IPS-20b (cell line): ENCODE data around the gene STARD13.

Experiments used
- H3K27ac ChIP-seq: one replicate; pipeline ENCODE4 v1.5.1; 2013; ENCODE audit warnings: low read length
- H3K27me3 ChIP-seq: 2 replicates; pipeline ENCODE4 v1.6.1; 2013; ENCODE audit warnings: mild to moderate bottlenecking, low read length, inconsistent platforms; ENCODE audit not compliant: insufficient read depth
- H3K36me3 ChIP-seq: 2 replicates; pipeline ENCODE4 v1.6.1; 2013; ENCODE audit warnings: low read depth, mild to moderate bottlenecking, inconsistent platforms, low read length, moderate library complexity; ENCODE audit not compliant: insufficient read depth
- H3K4me1 ChIP-seq: 2 replicates; pipeline ENCODE4 v1.6.1; 2013; ENCODE audit warnings: mild to moderate bottlenecking, control low read depth, inconsistent platforms, low read length, moderate library complexity; ENCODE audit not compliant: insufficient read depth
- H3K4me3 ChIP-seq: 2 replicates; pipeline ENCODE4 v1.5.1; 2013; ENCODE audit warnings: mild to moderate bottlenecking, low read length, inconsistent platforms
- H3K9ac ChIP-seq: 2 replicates; pipeline ENCODE4 v1.6.1; 2013; ENCODE audit warnings: low read depth, mild to moderate bottlenecking, inconsistent platforms, low read length, moderate library complexity
- H3K9me3 ChIP-seq: 2 replicates; pipeline ENCODE4 v1.6.1; 2013; ENCODE audit warnings: mild to moderate bottlenecking, low read depth, low read length, inconsistent platforms; ENCODE audit not compliant: insufficient read depth

STARD13 gene

GRCh38 chr13:33139780-33140535 is 145.6 kb downstream of the STARD13 start:
- Histone ChIP-seq H3K4me3 (no peak overlapping the region), H3K27ac (no peak overlapping the region), H3K4me1 (no peaks in the 10 kb centered on the region), H3K9ac (no peak overlapping the region), H3K36me3 (no peaks in the 10 kb centered on the region), H3K27me3 (no peaks in the 10 kb centered on the region), H3K9me3 (peaks cover 4% of the 10 kb centered on the region; the same call in 1 of the 2 replicates)

GRCh38 chr13:33139184-33139583 is 146.4 kb downstream of the STARD13 start:
- H3K27ac ChIP-seq = no peak overlapping the region
- peaks cover 4% of the 10 kb centered on the region; the same call in 1 of the 2 replicates for H3K9me3 ChIP-seq
- no peaks in the 10 kb centered on the region for H3K27me3 ChIP-seq
- no peaks in the 10 kb centered on the region for H3K4me1 ChIP-seq
- no peak overlapping the region for H3K4me3 ChIP-seq
- no peak overlapping the region for H3K9ac ChIP-seq
- H3K36me3 ChIP-seq = no peaks in the 10 kb centered on the region

- Histone ChIP-seq H3K9ac (no peak overlapping the region), H3K9me3 (peaks cover 4% of the 10 kb centered on the region; the same call in 1 of the 2 replicates), H3K36me3 (no peaks in the 10 kb centered on the region), H3K4me1 (no peaks in the 10 kb centered on the region), H3K27ac (no peak overlapping the region), H3K4me3 (no peak overlapping the region), H3K27me3 (no peaks in the 10 kb centered on the region)
Observed at GRCh38 chr13:33138441-33138840, 147.1 kb downstream of the STARD13 start.

- Histone ChIP-seq H3K4me3 (no peak overlapping the region), H3K36me3 (no peaks in the 10 kb centered on the region), H3K9me3 (peaks cover 4% of the 10 kb centered on the region; the same call in 1 of the 2 replicates)
Observed at GRCh38 chr13:33137721-33138120, 147.8 kb downstream of the STARD13 start.

GRCh38 chr13:33135097-33135496 is 150.5 kb downstream of the STARD13 start:
- Histone ChIP-seq H3K4me3 (no peak overlapping the region), H3K9me3 (peaks cover 4% of the 10 kb centered on the region; the same call in 1 of the 2 replicates), H3K27me3 (no peaks in the 10 kb centered on the region), H3K4me1 (no peaks in the 10 kb centered on the region), H3K36me3 (no peaks in the 10 kb centered on the region), H3K27ac (no peak overlapping the region), H3K9ac (no peak overlapping the region)

More at GRCh38 chr13:33137721-33138120, 147.8 kb downstream of the STARD13 start:
- H3K9ac ChIP-seq = no peak overlapping the region
- H3K4me1 ChIP-seq = no peaks in the 10 kb centered on the region
- no peaks in the 10 kb centered on the region for H3K27me3 ChIP-seq
- no peak overlapping the region for H3K27ac ChIP-seq

- Histone ChIP-seq H3K9me3 (peaks cover 4% of the 10 kb centered on the region; the same call in 1 of the 2 replicates), H3K9ac (no peak overlapping the region), H3K27me3 (no peaks in the 10 kb centered on the region), H3K27ac (no peak overlapping the region), H3K36me3 (no peaks in the 10 kb centered on the region), H3K4me3 (no peak overlapping the region), H3K4me1 (no peaks in the 10 kb centered on the region)
Observed at GRCh38 chr13:33134213-33134612, 151.3 kb downstream of the STARD13 start.

- no peaks in the 10 kb centered on the region for H3K4me1 ChIP-seq
- no peak overlapping the region for H3K27ac ChIP-seq
- no peak overlapping the region for H3K9ac ChIP-seq
- no peaks in the 10 kb centered on the region for H3K36me3 ChIP-seq
- no peak overlapping the region for H3K4me3 ChIP-seq
- peaks cover 4% of the 10 kb centered on the region; the same call in 1 of the 2 replicates for H3K9me3 ChIP-seq
- no peaks in the 10 kb centered on the region for H3K27me3 ChIP-seq
Observed at GRCh38 chr13:33132644-33133440, 152.7 kb downstream of the STARD13 start.

- Histone ChIP-seq H3K9me3 (no peaks in the 10 kb centered on the region), H3K4me1 (peaks cover 17% of the 10 kb centered on the region), H3K4me3 (no peak overlapping the region), H3K9ac (no peak overlapping the region), H3K27me3 (no peaks in the 10 kb centered on the region), H3K36me3 (no peaks in the 10 kb centered on the region), H3K27ac (no peak overlapping the region)
Observed at GRCh38 chr13:33129886-33130285, 155.7 kb downstream of the STARD13 start.

GRCh38 chr13:33129094-33129832 is 156.3 kb downstream of the STARD13 start:
- Histone ChIP-seq H3K36me3 (no peaks in the 10 kb centered on the region), H3K27ac (no peak overlapping the region), H3K9ac (no peak overlapping the region), H3K4me3 (no peak overlapping the region), H3K9me3 (no peaks in the 10 kb centered on the region), H3K27me3 (no peaks in the 10 kb centered on the region), H3K4me1 (peaks cover 18% of the 10 kb centered on the region)

- no peaks in the 10 kb centered on the region for H3K27me3 ChIP-seq
- H3K4me3 ChIP-seq = no peak overlapping the region
- H3K9me3 ChIP-seq = no peaks in the 10 kb centered on the region
- H3K36me3 ChIP-seq = no peaks in the 10 kb centered on the region
- H3K27ac ChIP-seq = no peak overlapping the region
- peaks cover 29% of the 10 kb centered on the region for H3K4me1 ChIP-seq
- H3K9ac ChIP-seq = no peak overlapping the region
Observed at GRCh38 chr13:33128134-33128533, 157.4 kb downstream of the STARD13 start.

GRCh38 chr13:33127009-33127551 is 158.5 kb downstream of the STARD13 start:
- no peaks in the 10 kb centered on the region for H3K9me3 ChIP-seq
- peaks cover 31% of the 10 kb centered on the region for H3K4me1 ChIP-seq
- no peak overlapping the region for H3K4me3 ChIP-seq
- no peaks in the 10 kb centered on the region for H3K36me3 ChIP-seq
- no peak overlapping the region for H3K27ac ChIP-seq
- no peaks in the 10 kb centered on the region for H3K27me3 ChIP-seq
- H3K9ac ChIP-seq = no peak overlapping the region
